MM.1S (cell line): ENCODE results near the gene LRPPRC.

ENCODE experiments used
- CTCF ChIP-seq: fragments of 300-600 bp; sonication (generic); IDR thresholded peaks from 2 replicates; pipeline ENCODE4 v1.5.1; 2016; ENCODE audit warnings: antibody characterized with exemption, low read length, mixed read lengths
- EZH2 ChIP-seq: fragments of 300-600 bp; sonication (generic); optimal IDR thresholded peaks from 2 replicates; pipeline ENCODE3; 2017; ENCODE audit warnings: low read depth, mild to moderate bottlenecking, antibody characterized with exemption, low read length, mixed read lengths
- EZH2phosphoT487 ChIP-seq: fragments of 300-600 bp; sonication (generic); IDR thresholded peaks from 2 replicates; pipeline ENCODE4 v1.6.1; 2018; ENCODE audit warnings: antibody characterized with exemption, low read length

GRCh38 chr2:43993437-43993836 lies 2.4 kb downstream of the LRPPRC start:
- TF ChIP-seq CTCF (no peak), EZH2phosphoT487 (no peak), EZH2 (no peak)
